ENCODE results near the gene HOOK2. TPM values are rescaled to one million over a fixed set of nuclear protein-coding genes. Genes with fewer than 3 reads are reported as not detected.

HOOK2 gene
- total and polyA plus RNA-seq, 9 of the 15 experiments (the other 6 are each of a cell fraction or from before 2014, with no cell fraction given), result 1.3 to 17.2 (median 9.9) TPM

DNA sequence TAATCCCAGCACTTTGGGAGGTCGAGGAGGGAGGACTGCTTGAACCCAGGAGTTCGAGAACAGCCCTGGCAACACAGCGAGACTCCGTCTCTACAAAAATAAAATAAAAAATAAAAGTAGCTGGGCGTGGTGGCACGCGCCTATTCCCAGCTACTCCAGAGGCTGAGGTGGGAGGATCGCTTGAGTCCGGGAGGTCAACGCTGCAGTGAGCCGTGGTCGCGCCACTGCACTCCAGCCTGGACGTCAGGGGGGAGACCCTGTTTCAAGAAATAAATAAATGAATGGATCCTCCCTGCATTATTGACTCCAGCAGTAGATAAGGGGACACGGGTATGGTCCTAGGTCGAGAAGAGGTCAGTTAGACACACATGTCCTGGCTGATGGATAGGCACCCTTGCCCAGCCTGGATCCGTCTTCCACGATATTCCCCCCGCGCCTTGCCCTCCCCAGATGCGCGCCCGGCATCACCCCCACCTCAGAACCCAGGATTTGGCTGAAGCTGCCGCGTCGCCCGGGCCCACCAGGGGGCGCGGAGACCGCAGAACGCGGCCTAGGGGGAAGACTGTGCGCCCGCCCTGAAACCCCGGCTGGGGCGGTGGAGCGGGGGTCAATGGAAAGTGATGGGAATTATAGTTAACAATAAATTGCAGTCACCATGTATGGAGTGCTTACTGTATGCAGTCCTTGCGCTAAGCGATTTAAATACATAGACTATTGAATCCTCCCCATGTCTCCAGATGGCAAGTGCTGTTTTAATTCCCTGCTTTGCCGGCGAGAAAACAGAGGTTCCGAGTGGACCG, 2.1 kb upstream of the HOOK2 start (continued):
- no peak for TF ChIP-seq ZNF407 (IDR thresholded peaks at IDR 0.05; ENCODE audit: low read depth)
- TF ChIP-seq, protein P1, sequence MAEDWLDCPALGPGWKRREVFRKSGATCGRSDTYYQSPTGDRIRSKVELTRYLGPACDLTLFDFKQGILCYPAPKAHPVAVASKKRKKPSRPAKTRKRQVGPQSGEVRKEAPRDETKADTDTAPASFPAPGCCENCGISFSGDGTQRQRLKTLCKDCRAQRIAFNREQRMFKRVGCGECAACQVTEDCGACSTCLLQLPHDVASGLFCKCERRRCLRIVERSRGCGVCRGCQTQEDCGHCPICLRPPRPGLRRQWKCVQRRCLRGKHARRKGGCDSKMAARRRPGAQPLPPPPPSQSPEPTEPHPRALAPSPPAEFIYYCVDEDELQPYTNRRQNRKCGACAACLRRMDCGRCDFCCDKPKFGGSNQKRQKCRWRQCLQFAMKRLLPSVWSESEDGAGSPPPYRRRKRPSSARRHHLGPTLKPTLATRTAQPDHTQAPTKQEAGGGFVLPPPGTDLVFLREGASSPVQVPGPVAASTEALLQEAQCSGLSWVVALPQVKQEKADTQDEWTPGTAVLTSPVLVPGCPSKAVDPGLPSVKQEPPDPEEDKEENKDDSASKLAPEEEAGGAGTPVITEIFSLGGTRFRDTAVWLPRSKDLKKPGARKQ (CRISPR knock-in tag; IDR thresholded peaks at IDR 0.05), result no peak
- no peak for TF ChIP-seq ZNF184 (CRISPR knock-in tag; IDR thresholded peaks at IDR 0.05)
- TF ChIP-seq E2F5 (CRISPR knock-in tag; IDR thresholded peaks at IDR 0.05), result no peak
- TF ChIP-seq, protein P2, sequence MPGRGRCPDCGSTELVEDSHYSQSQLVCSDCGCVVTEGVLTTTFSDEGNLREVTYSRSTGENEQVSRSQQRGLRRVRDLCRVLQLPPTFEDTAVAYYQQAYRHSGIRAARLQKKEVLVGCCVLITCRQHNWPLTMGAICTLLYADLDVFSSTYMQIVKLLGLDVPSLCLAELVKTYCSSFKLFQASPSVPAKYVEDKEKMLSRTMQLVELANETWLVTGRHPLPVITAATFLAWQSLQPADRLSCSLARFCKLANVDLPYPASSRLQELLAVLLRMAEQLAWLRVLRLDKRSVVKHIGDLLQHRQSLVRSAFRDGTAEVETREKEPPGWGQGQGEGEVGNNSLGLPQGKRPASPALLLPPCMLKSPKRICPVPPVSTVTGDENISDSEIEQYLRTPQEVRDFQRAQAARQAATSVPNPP (IDR thresholded peaks at IDR 0.05; ENCODE audit: borderline replicate concordance, insufficient read depth, insufficient read length), result no peak
- TF ChIP-seq ZNF124 (CRISPR knock-in tag; IDR thresholded peaks at IDR 0.05), result no peak
- no peak for TF ChIP-seq ZBTB5 (IDR thresholded peaks at IDR 0.05)
- no peak for TF ChIP-seq ZNF445 (CRISPR knock-in tag; IDR thresholded peaks at IDR 0.05; ENCODE audit: low read depth)
- TF ChIP-seq ZNF146 (CRISPR knock-in tag; IDR thresholded peaks at IDR 0.05; ENCODE audit: unreplicated experiment), result no peak
- TF ChIP-seq KLF1 (tag; IDR thresholded peaks at IDR 0.05), result no peak
- no peak for TF ChIP-seq OTX1 (CRISPR knock-in tag; IDR thresholded peaks at IDR 0.05)
- TF ChIP-seq ETV6 (IDR thresholded peaks at IDR 0.05; ENCODE audit: borderline replicate concordance in 1 of 2, low read depth in 2 of 2, low read length in 1 of 2), result no peak
- no peak for TF ChIP-seq ETV6 (CRISPR knock-in tag; IDR thresholded peaks at IDR 0.05; ENCODE audit: borderline replicate concordance)
